M059J (cell line): ENCODE measurements around the gene RNF125. TPM values are rescaled to one million over a fixed set of nuclear protein-coding genes. Genes with fewer than 3 reads are reported as not detected.
A peak's percentile ranks its signal among the peaks of the same experiment; 100 is the strongest.

ENCODE experiments used
- DNase-seq: peaks from one replicate; pipeline ENCODE4 v3.0.0-alpha.2; 2012; ENCODE audit warnings: low read depth
- total RNA-seq: library from RNA; depleted of rRNA; stranded (reverse); fragments of >200 nt; shearing (Covaris generic); gene quantifications from 2 replicates; pipeline ENCODE4 v1.2.3, GENCODE V29; 2014; rRNA removed

The RNF125 gene
- total RNA-seq, 1 experiment from 2014 or later, result 0.07 TPM

- DNase-seq, result no peak
Observed at GRCh38 chr18:32091325-32091723, 72.7 kb downstream of the RNF125 start.

GRCh38 chr18:32091724-32092421 lies 73.2 kb downstream of the RNF125 start, which contains the start of gene RNF138:
Gene RNF138 (plus strand): TSS chr18:32091874. CDS start chr18:32092777, 903 bp downstream.
- peak; percentile 77 for DNase-seq

GRCh38 chr18:32092422-32093101 lies 73.9 kb downstream of the RNF125 start:
- DNase-seq, result peak; percentile 94

GRCh38 chr18:32093102-32093511 lies 74.5 kb downstream of the RNF125 start:
- DNase-seq, result peak; percentile 71

- no peak for DNase-seq
Observed at GRCh38 chr18:32093523-32093922, 74.9 kb downstream of the RNF125 start.

GRCh38 chr18:32095192-32095899 lies 76.7 kb downstream of the RNF125 start:
- no peak for DNase-seq

- no peak for DNase-seq
Observed at GRCh38 chr18:32095900-32096229, 77.2 kb downstream of the RNF125 start.

- DNase-seq, result no peak
Observed at GRCh38 chr18:32096946-32097345, 78.3 kb downstream of the RNF125 start.

GRCh38 chr18:32104516-32104915 lies 85.9 kb downstream of the RNF125 start:
- no peak for DNase-seq

GRCh38 chr18:32110005-32110404 lies 91.4 kb downstream of the RNF125 start:
- DNase-seq, result no peak

GRCh38 chr18:32111706-32112105 lies 93.1 kb downstream of the RNF125 start:
- DNase-seq, result no peak

GRCh38 chr18:32112826-32113225 lies 94.2 kb downstream of the RNF125 start:
- DNase-seq, result no peak

GRCh38 chr18:32114293-32114942 lies 95.8 kb downstream of the RNF125 start:
- no peak for DNase-seq

- no peak for DNase-seq
Observed at GRCh38 chr18:32122039-32122438, 103.4 kb downstream of the RNF125 start.

Other genes with a start within 250 kb of the RNF125 start
- 23.8 and 34.4 TPM in 2 replicates for gene TRAPPC8, start 75.7 kb upstream of the RNF125 start, total RNA-seq
- gene RNF138, start 73.0 kb downstream of the RNF125 start, total RNA-seq, result 78.6 and 86.7 TPM in 2 replicates
- gene MEP1B, start 171.2 kb downstream of the RNF125 start, total RNA-seq, result not detected in 2 replicates